SK-N-MC (cell line): ENCODE results near the gene MOB3A.
A peak's percentile ranks its signal among the peaks of the same experiment; 100 is the strongest.

Experiments used
- DNase-seq: peaks from one replicate; pipeline ENCODE4 v3.0.0-alpha.2; 2011; ENCODE audit warnings: low read depth, low spot score
- H3K27ac ChIP-seq: fragments of 200-600 bp; sonication (generic); 2 replicates; pipeline ENCODE4 v1.5.1; 2016; ENCODE audit warnings: mixed run types
- H3K36me3 ChIP-seq: fragments of 200-600 bp; sonication (generic); 2 replicates; pipeline ENCODE4 v1.6.1; 2017; ENCODE audit warnings: antibody characterized with exemption, low read length, mixed read lengths; ENCODE audit not compliant: insufficient read depth
- H3K4me3 ChIP-seq: fragments of 200-600 bp; sonication (generic); 2 replicates; pipeline ENCODE4 v1.5.1; 2016
- H3K9ac ChIP-seq: fragments of 200-600 bp; sonication (generic); 2 replicates; pipeline ENCODE4 v1.8.0; 2017; ENCODE audit warnings: mixed run types, mixed read lengths; ENCODE audit not compliant: insufficient read length
- H3K9me3 ChIP-seq: fragments of 200-600 bp; sonication (generic); 2 replicates; pipeline ENCODE4 v1.6.1; 2017; ENCODE audit warnings: low read depth, mild to moderate bottlenecking, antibody characterized with exemption, low read length, moderate library complexity, mixed read lengths
- EZH2 ChIP-seq: fragments of 200-600 bp; sonication (generic); IDR thresholded peaks from one replicate; pipeline ENCODE4 v1.6.1; 2017; ENCODE audit warnings: antibody characterized with exemption
- FOXP2 ChIP-seq: optimal IDR thresholded peaks from 2 replicates; pipeline ENCODE3; 2011; ENCODE audit warnings: mild to moderate bottlenecking, moderate library complexity; ENCODE audit not compliant: insufficient read depth; ENCODE audit errors: extremely low read length, control extremely low read depth
- POLR2AphosphoS5 ChIP-seq: IDR thresholded peaks from 2 replicates; pipeline ENCODE4 v1.6.1; 2012; ENCODE audit warnings: mild to moderate bottlenecking, low read depth, low read length, borderline replicate concordance

Gene MOB3A

GRCh38 chr19:2096034-2096479 is at the start of gene MOB3A:
TSS of gene MOB3A (minus strand) at chr19:2096326. CDS start at chr19:2078560, 17,766 bp downstream.
- peak; percentile 34 for DNase-seq

GRCh38 chr19:2145831-2146241 is 49.7 kb upstream of the MOB3A start:
- Histone ChIP-seq H3K9me3 (no peaks in the 10 kb centered on the region), H3K36me3 (peaks cover 5% of the 10 kb centered on the region), H3K4me3 (no peak overlapping the region), H3K27ac (no peak overlapping the region), H3K9ac (no peak overlapping the region)
- no peak for TF ChIP-seq FOXP2
- TF ChIP-seq POLR2AphosphoS5 = no peak
- TF ChIP-seq EZH2 = no peak
- no peak for DNase-seq

More at GRCh38 chr19:2096034-2096479, at the start of gene MOB3A:
- TF ChIP-seq POLR2AphosphoS5 (peak; percentile 62; the same call in 1 of the 2 replicates), FOXP2 (peak; percentile 50), EZH2 (no peak)
- Histone ChIP-seq H3K9ac (peak within 1 kb of the TSS; percentile 86), H3K27ac (peak within 1 kb of the TSS; percentile 83), H3K9me3 (no peaks in the 10 kb centered on the region), H3K36me3 (peaks cover 5% of the 10 kb centered on the region; the same call in 1 of the 2 replicates), H3K4me3 (peak within 1 kb of the TSS; percentile 96)

- no peaks in the 10 kb centered on the region; the same call in 1 of the 2 replicates for H3K36me3 ChIP-seq
- no peaks in the 10 kb centered on the region for H3K9me3 ChIP-seq
- DNase-seq = no peak
- no peak overlapping the region for H3K27ac ChIP-seq
- no peak overlapping the region for H3K9ac ChIP-seq
- no peak overlapping the region for H3K4me3 ChIP-seq
- TF ChIP-seq FOXP2 = no peak
- TF ChIP-seq POLR2AphosphoS5 = no peak
- TF ChIP-seq EZH2 = no peak
Observed at GRCh38 chr19:2144190-2144589, 48.1 kb upstream of the MOB3A start.

GRCh38 chr19:2142173-2142829 is 46.2 kb upstream of the MOB3A start:
- peaks cover 7% of the 10 kb centered on the region; the same call in 1 of the 2 replicates for H3K36me3 ChIP-seq

GRCh38 chr19:2140138-2140569 is 44.0 kb upstream of the MOB3A start:
- no peak for DNase-seq
- no peak overlapping the region for H3K4me3 ChIP-seq
- TF ChIP-seq EZH2 = no peak
- TF ChIP-seq FOXP2 = no peak
- no peak for TF ChIP-seq POLR2AphosphoS5
- no peaks in the 10 kb centered on the region for H3K9me3 ChIP-seq
- H3K27ac ChIP-seq = no peak overlapping the region
- H3K36me3 ChIP-seq = peaks cover 13% of the 10 kb centered on the region
- no peak overlapping the region for H3K9ac ChIP-seq

More at GRCh38 chr19:2142173-2142829, 46.2 kb upstream of the MOB3A start:
- Histone ChIP-seq H3K9ac (no peak overlapping the region), H3K27ac (no peak overlapping the region), H3K4me3 (no peak overlapping the region), H3K9me3 (no peaks in the 10 kb centered on the region)
- no peak for DNase-seq
- TF ChIP-seq EZH2 (no peak), POLR2AphosphoS5 (no peak), FOXP2 (no peak)

- H3K36me3 ChIP-seq = peaks cover 13% of the 10 kb centered on the region
- no peak for DNase-seq
Observed at GRCh38 chr19:2139385-2140137, 43.4 kb upstream of the MOB3A start.

GRCh38 chr19:2138061-2138728 is 42.1 kb upstream of the MOB3A start:
- TF ChIP-seq POLR2AphosphoS5 (no peak), FOXP2 (no peak), EZH2 (no peak)
- Histone ChIP-seq H3K4me3 (no peak overlapping the region), H3K9me3 (no peaks in the 10 kb centered on the region), H3K27ac (peak overlapping the region; percentile 42; the same call in 1 of the 2 replicates), H3K9ac (no peak overlapping the region), H3K36me3 (peaks cover 13% of the 10 kb centered on the region)
- DNase-seq = no peak

More at GRCh38 chr19:2139385-2140137, 43.4 kb upstream of the MOB3A start:
- Histone ChIP-seq H3K4me3 (no peak overlapping the region), H3K27ac (no peak overlapping the region), H3K9me3 (no peaks in the 10 kb centered on the region), H3K9ac (no peak overlapping the region)
- TF ChIP-seq EZH2 = no peak
- no peak for TF ChIP-seq FOXP2
- no peak for TF ChIP-seq POLR2AphosphoS5

GRCh38 chr19:2136796-2137195 is 40.7 kb upstream of the MOB3A start:
- DNase-seq = no peak
- no peak for TF ChIP-seq EZH2
- TF ChIP-seq FOXP2 = no peak
- TF ChIP-seq POLR2AphosphoS5 = no peak
- Histone ChIP-seq H3K36me3 (peaks cover 21% of the 10 kb centered on the region), H3K9ac (no peak overlapping the region), H3K27ac (no peak overlapping the region), H3K9me3 (no peaks in the 10 kb centered on the region), H3K4me3 (no peak overlapping the region)
